B cell (primary cell): ENCODE measurements around the gene ZNF607. TPM values are rescaled to one million over a fixed set of nuclear protein-coding genes. Genes with fewer than 3 reads are reported as not detected.
"Not testable (repeated sequence)": the region's sequence is repeated elsewhere in the genome, so short reads cannot be mapped to it uniquely, and the experiment has no call there.

ENCODE experiments used
- ATAC-seq: fragments of 200-7000 bp; cut with Tn5 transposase; one replicate; pipeline ENCODE4 v1.10.0; 2021; ENCODE audit warnings: low read depth, mild to moderate bottlenecking, moderate number of reproducible peaks, moderate library complexity
- CTCF ChIA-PET: fragments of 350-600 bp; sonication (Branson Sonifier 250); formaldehyde crosslinking; loops from one replicate; lab custom pipeline; 2021; ENCODE audit warnings: antibody characterized with exemption, inconsistent platforms; lab: Charles Lee
- POLR2A ChIA-PET: fragments of 350-600 bp; sonication (Branson Sonifier 250); formaldehyde crosslinking; loops from one replicate; lab custom pipeline; 2021; ENCODE audit warnings: antibody characterized with exemption; lab: Charles Lee
- DNase-seq: peaks from one replicate; pipeline ENCODE4 v3.0.0; 2013
- H2AFZ ChIP-seq: 2 replicates; pipeline ENCODE4 v1.6.1; 2012; ENCODE audit warnings: mild to moderate bottlenecking, low read depth, low read length; ENCODE audit not compliant: insufficient read depth, poor library complexity, severe bottlenecking
- H3K27ac ChIP-seq, 2 donors: 1 replicate in 1 of 2; 2 replicates in 1 of 2; pipeline ENCODE4 v1.5.1; 2012 to 2013; ENCODE audit warnings: low read length in 2 of 2, mild to moderate bottlenecking in 2 of 2, moderate library complexity in 1 of 2
- H3K27me3 ChIP-seq, 4 experiments: fragments of 200-600 bp in 1 of 4; sonication (generic) in 1 of 4; replicated peaks in 1 of 4; 1 replicate in 2 of 4; 2 replicates in 2 of 4; pipeline versions ENCODE4 v1.6.1 to v1.7.0; 2013 to 2016; ENCODE audit warnings: low read length in 3 of 4, mild to moderate bottlenecking in 2 of 4, mixed read lengths in 1 of 4, moderate library complexity in 1 of 4; ENCODE audit not compliant: insufficient read depth in 4 of 4, control insufficient read depth in 3 of 4; ENCODE audit errors: control extremely low read depth in 1 of 4
- H3K36me3 ChIP-seq, 2 experiments: replicated peaks in 1 of 2; 1 replicate in 1 of 2; 2 replicates in 1 of 2; pipeline versions ENCODE4 v1.6.1 to v1.7.1; 2013; ENCODE audit warnings: low read length in 1 of 2; ENCODE audit not compliant: insufficient read depth in 2 of 2, control insufficient read depth in 1 of 2; ENCODE audit errors: control extremely low read depth in 1 of 2, extremely low read depth in 1 of 2
- H3K4me1 ChIP-seq, 2 donors: fragments of 200-600 bp in 1 of 2; sonication (generic) in 1 of 2; 1 replicate in 1 of 2; 2 replicates in 1 of 2; pipeline versions ENCODE4 v1.5.1 to v1.6.1; 2013 to 2017; ENCODE audit warnings: low read length in 2 of 2; ENCODE audit not compliant: control insufficient read depth in 2 of 2, insufficient read depth in 2 of 2
- H3K4me2 ChIP-seq: replicated peaks from 2 replicates; pipeline ENCODE3; 2012; ENCODE audit warnings: mild to moderate bottlenecking, low read depth, low read length; ENCODE audit not compliant: poor library complexity, severe bottlenecking
- H3K4me3 ChIP-seq, 5 experiments: fragments of 200-600 bp in 1 of 5; sonication (generic) in 1 of 5; 1 replicate in 3 of 5; 2 replicates in 2 of 5; pipeline versions ENCODE4 v1.5.1 to v1.7.0; 2011 to 2016; ENCODE audit warnings: low read length in 4 of 5, mild to moderate bottlenecking in 4 of 5, low read depth in 2 of 5, control low read depth in 1 of 5, moderate library complexity in 1 of 5; ENCODE audit not compliant: insufficient read depth in 1 of 5; ENCODE audit errors: control extremely low read depth in 1 of 5, extremely low read depth in 1 of 5
- H3K79me2 ChIP-seq: fragments of 200-600 bp; sonication (generic); one replicate; pipeline ENCODE4 v1.6.0; 2016; ENCODE audit warnings: low read length; ENCODE audit not compliant: control insufficient read depth, insufficient read depth
- H3K9ac ChIP-seq: fragments of 200-600 bp; sonication (generic); 2 replicates; pipeline ENCODE4 v1.6.1; 2017; ENCODE audit warnings: mild to moderate bottlenecking, low read length, moderate library complexity
- H3K9me3 ChIP-seq, 3 donors: one replicate each; pipeline versions ENCODE4 v1.6.1 to v1.7.1; 2013; ENCODE audit warnings: low read length in 2 of 3; ENCODE audit not compliant: control insufficient read depth in 2 of 3, insufficient read depth in 1 of 3; ENCODE audit errors: control extremely low read depth in 1 of 3
- H4K20me1 ChIP-seq: 2 replicates; pipeline ENCODE4 v1.6.0; 2012; ENCODE audit warnings: mild to moderate bottlenecking, low read length; ENCODE audit not compliant: insufficient read depth, control insufficient read depth, poor library complexity, severe bottlenecking
- H3K27ac Mint-ChIP-seq: one replicate; pipeline ENCODE4 v1.8.0; 2021; ENCODE audit warnings: mixed read lengths
- H3K27me3 Mint-ChIP-seq: one replicate; pipeline ENCODE4 v1.8.0; 2021; ENCODE audit warnings: mixed read lengths
- H3K4me1 Mint-ChIP-seq: one replicate; pipeline ENCODE4 v1.8.0; 2021; ENCODE audit warnings: mixed read lengths
- H3K4me3 Mint-ChIP-seq: one replicate; pipeline ENCODE4 v1.8.0; 2021; ENCODE audit warnings: mixed read lengths
- H3K9me3 Mint-ChIP-seq: one replicate; pipeline ENCODE4 v1.8.0; 2022; ENCODE audit warnings: mixed read lengths; ENCODE audit not compliant: insufficient read depth
- EZH2 ChIP-seq: IDR thresholded peaks from 2 replicates; pipeline ENCODE4 v1.6.1; 2012; ENCODE audit warnings: borderline replicate concordance, low read depth, mild to moderate bottlenecking, moderate library complexity, low read length; ENCODE audit not compliant: insufficient read depth, poor library complexity, severe bottlenecking
- WGBS: methylation state at CpG from one replicate; pipeline ENCODE4 v1.1.5; 2013; ENCODE audit warnings: missing lambda C conversion rate; ENCODE audit not compliant: insufficient coverage; 5-methylcytosine and 5-hydroxymethylcytosine counted together
- intact Hi-C: fragments of 100-400 bp; cut with micrococcal nuclease; formaldehyde crosslinking; loops from one replicate; pipeline ENCODE4 v1.10.0; 2022
- polyA minus RNA-seq: library from RNA; depleted of rRNA, polyadenylated mRNA; stranded (reverse); fragments of >200 nt; gene quantifications from 2 replicates; pipeline ENCODE4 v1.2.3, GENCODE V29; 2012
- polyA plus RNA-seq: library from polyadenylated mRNA; depleted of rRNA; stranded (reverse); fragments of >200 nt; gene quantifications from 2 replicates; pipeline ENCODE4 v1.2.3, GENCODE V29; 2012
- total RNA-seq, 2 donors: library from RNA; stranded (reverse); fragments of 120-200 nt in 1 of 2; gene quantifications; 1 replicate in 1 of 2; 2 replicates in 1 of 2; pipeline versions ENCODE4 v1.2.3 to v1.2.4, GENCODE V29; 2013 to 2022
- TF ChIP-seq, protein P1 (sequence below): fragments of 200-600 bp; IDR thresholded peaks from one replicate; pipeline ENCODE4 v1.8.0; 2022; ENCODE audit warnings: antibody characterized with exemption, mild to moderate bottlenecking

ZNF607 gene
- total RNA-seq (19.4 and 21.5 TPM in 2 replicates), polyA plus RNA-seq (3.5 and 4.4 TPM in 2 replicates), polyA minus RNA-seq (3.5 and 3.6 TPM in 2 replicates)
- 9.9 TPM for total RNA-seq (2013)

DNA sequence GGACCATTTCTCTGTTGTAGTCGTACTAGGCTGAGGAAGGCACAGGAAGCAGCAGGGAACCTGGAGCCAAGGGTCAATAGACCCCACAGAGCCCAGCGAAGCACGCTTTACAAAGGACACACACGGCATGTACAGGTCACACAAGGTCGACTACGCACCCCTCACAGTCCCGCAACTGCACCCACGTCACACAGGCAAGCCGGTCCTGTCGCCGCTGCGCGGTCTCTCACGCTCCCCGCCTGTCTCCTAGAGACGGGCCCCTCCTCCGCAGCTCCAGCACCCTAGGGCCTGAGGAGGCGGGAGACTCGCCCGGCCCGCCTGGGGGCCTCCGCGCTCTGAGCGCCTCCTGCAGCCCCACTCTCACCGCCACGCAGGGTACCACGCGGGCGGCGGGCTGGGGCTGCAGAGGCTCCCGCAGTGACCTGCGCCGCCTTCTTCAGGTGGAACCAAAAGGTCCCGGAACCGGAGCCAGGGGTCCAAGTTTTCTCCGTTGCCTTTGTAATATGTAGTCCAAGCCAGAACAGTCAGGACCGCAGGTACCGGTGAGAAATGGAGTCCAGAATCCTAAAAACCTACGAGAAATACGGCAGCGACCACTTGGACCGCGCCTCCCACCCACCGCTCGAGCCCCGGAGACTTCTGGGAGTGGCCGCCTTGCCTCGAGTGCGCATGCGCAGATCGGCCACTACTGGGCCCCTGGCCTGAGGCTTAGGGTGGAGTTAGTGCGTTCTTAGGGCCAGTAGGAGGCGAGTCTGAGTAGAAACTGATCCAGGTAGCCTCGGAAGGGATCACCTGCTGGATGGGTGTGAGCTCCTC is at the start of gene ZNF607:
Gene ZNF607 (minus strand): TSS at position 651 of the 816 bp plus-strand sequence. CDS start 8,143 bp downstream, outside the sequence.
- Mint-ChIP-seq H3K4me1 (peaks cover 14% of the 10 kb centered on the region), H3K27me3 (no peaks in the 10 kb centered on the region), H3K9me3 (no peaks in the 10 kb centered on the region), H3K27ac (peak within 1 kb of the TSS; percentile 89), H3K4me3 (peak within 1 kb of the TSS; percentile 90)
- Histone ChIP-seq H3K4me3 (peak within 1 kb of the TSS; percentile 51 to 86 (median 82)), H3K4me2 (peak within 1 kb of the TSS; percentile 85), H2AFZ (peak within 1 kb of the TSS; percentile 87), H3K36me3 (no peaks in the 10 kb centered on the region), H3K9me3 (no peaks in the 10 kb centered on the region), H3K79me2 (peaks cover 19% of the 10 kb centered on the region), H3K27me3 (no peaks in the 10 kb centered on the region), H3K4me1 (peaks cover 7 to 12% of the 10 kb centered on the region in 2 donors), H4K20me1 (no peaks in the 10 kb centered on the region), H3K27ac (peak within 1 kb of the TSS; percentile 62 to 68), H3K9ac (peak within 1 kb of the TSS; percentile 78)
- peak; percentile 94 for DNase-seq
- TF ChIP-seq, protein P1, sequence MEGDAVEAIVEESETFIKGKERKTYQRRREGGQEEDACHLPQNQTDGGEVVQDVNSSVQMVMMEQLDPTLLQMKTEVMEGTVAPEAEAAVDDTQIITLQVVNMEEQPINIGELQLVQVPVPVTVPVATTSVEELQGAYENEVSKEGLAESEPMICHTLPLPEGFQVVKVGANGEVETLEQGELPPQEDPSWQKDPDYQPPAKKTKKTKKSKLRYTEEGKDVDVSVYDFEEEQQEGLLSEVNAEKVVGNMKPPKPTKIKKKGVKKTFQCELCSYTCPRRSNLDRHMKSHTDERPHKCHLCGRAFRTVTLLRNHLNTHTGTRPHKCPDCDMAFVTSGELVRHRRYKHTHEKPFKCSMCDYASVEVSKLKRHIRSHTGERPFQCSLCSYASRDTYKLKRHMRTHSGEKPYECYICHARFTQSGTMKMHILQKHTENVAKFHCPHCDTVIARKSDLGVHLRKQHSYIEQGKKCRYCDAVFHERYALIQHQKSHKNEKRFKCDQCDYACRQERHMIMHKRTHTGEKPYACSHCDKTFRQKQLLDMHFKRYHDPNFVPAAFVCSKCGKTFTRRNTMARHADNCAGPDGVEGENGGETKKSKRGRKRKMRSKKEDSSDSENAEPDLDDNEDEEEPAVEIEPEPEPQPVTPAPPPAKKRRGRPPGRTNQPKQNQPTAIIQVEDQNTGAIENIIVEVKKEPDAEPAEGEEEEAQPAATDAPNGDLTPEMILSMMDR: peak; percentile 52
- no peak for TF ChIP-seq EZH2
- intact Hi-C loops: loop anchor here (1.0 to 10.0 kb wide), 6 partner anchors 27 to 642 kb away; partner anchors contain the start of genes ZFP30, ZNF420, ZNF540 and ZNF571
- ChIA-PET CTCF (interaction anchor here (0.9 to 1.1 kb wide), 3 partner anchors 125 to 1211 kb away, joined by 3 read pairs; partner anchors contain the start of genes FAM98C, MRPS12, SARS2 and ZNF540), POLR2A (interaction anchor here (0.6 kb wide), 1 partner anchor 418 kb away, joined by 3 read pairs; no protein-coding TSS in a partner anchor)
- ATAC-seq: peak; percentile 95
- WGBS: under 1% methylated on average over 53 of the region's 54 CpGs

DNA sequence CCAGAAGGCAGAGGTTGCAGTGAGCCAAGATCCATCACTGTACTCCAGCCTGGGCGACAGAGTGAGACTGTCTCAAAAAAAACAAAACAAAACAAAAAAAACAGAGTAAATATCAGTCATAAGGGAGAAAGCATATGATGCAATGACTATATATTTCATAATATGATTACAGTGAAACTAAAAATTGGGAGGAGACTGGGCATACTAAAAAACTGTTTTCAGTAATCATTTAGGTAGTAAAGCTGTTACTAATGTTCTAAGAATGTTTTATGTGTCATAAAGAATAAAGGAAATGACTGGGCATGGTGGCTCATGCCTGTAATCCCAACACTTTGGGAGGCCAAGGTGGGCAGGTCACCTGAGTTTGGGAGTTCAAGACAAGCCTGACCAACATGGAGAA is 43.9 kb upstream of the ZNF607 start:
- Histone ChIP-seq H3K9me3 (peaks cover 0 to 3% (median 0%) of the 10 kb centered on the region in 3 donors), H3K4me1 (no peaks in the 10 kb centered on the region), H3K27ac (no peak overlapping the region), H3K4me3 (no peak overlapping the region), H3K36me3 (peaks cover 9 to 31% of the 10 kb centered on the region in 2 experiments), H4K20me1 (no peaks in the 10 kb centered on the region), H3K27me3 (no peaks in the 10 kb centered on the region), H3K79me2 (no peaks in the 10 kb centered on the region), H2AFZ (no peak overlapping the region), H3K9ac (no peak overlapping the region), H3K4me2 (no peak overlapping the region)
- ATAC-seq (no peak), DNase-seq (no peak)
- no peaks in the 10 kb centered on the region for H3K27me3 Mint-ChIP-seq
- CTCF ChIA-PET: no interaction called here
- no peaks in the 10 kb centered on the region for H3K4me1 Mint-ChIP-seq
- POLR2A ChIA-PET: no interaction called here
- intact Hi-C loops: no loop called here
- no peak overlapping the region for H3K4me3 Mint-ChIP-seq
- no CpG with 5 or more reads among the region's 1 CpG for WGBS
- H3K27ac Mint-ChIP-seq: no peak overlapping the region
- TF ChIP-seq, protein P1: no peak
- no peaks in the 10 kb centered on the region for H3K9me3 Mint-ChIP-seq

DNA sequence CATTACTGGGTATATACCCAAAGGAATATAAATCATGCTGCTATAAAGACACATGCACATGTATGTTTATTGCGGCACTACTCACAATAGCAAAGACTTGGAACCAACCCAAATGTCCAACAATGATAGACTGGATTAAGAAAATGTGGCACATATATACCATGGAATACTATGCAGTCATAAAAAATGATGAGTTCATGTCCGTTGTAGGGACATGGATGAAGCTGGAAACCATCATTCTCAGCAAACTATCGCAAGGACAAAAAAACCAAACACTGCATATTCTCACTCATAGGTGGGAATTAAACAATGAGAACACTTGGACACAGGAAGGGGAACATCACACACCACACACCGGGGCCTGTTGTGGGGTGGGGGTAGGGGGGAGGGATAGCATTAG is 38.1 kb upstream of the ZNF607 start:
- H3K9me3 ChIP-seq, ATAC-seq, H3K4me1 ChIP-seq, H3K9ac ChIP-seq, H3K27me3 ChIP-seq, H3K27me3 Mint-ChIP-seq, POLR2A ChIA-PET, H3K4me3 Mint-ChIP-seq, intact Hi-C loops, H3K4me3 ChIP-seq, DNase-seq, H3K27ac Mint-ChIP-seq, H3K4me2 ChIP-seq, H3K79me2 ChIP-seq, CTCF ChIA-PET, H2AFZ ChIP-seq, H3K9me3 Mint-ChIP-seq, H3K4me1 Mint-ChIP-seq, H3K27ac ChIP-seq, H4K20me1 ChIP-seq: not testable (repeated sequence)
- H3K36me3 ChIP-seq: peaks cover 4 to 14% of the 10 kb centered on the region in 2 experiments
- no CpG with 5 or more reads among the region's 4 CpGs for WGBS
